OCI-LY7 (cell line): ENCODE measurements around the gene CASZ1. TPM values are rescaled to one million over a fixed set of nuclear protein-coding genes. Genes with fewer than 3 reads are reported as not detected.

Experiments
- BruUV-seq: library from RNA; stranded (reverse); fragments of 400-500 nt; replicated peaks from 2 replicates; lab custom pipeline; 2021; lab: Mats Ljungman, UMichigan
- CTCF ChIA-PET: fragments of 300-600 bp; sonication (Branson Sonifier 250); formaldehyde crosslinking; loops from one replicate; lab custom pipeline; 2022; ENCODE audit warnings: antibody characterized with exemption; ENCODE audit not compliant: unreplicated experiment; lab: Charles Lee
- POLR2A ChIA-PET: fragments of 300-600 bp; sonication (Branson Sonifier 250); formaldehyde crosslinking; loops from one replicate; lab custom pipeline; 2022; ENCODE audit warnings: antibody characterized with exemption; lab: Charles Lee
- DNase-seq: peaks from one replicate; pipeline ENCODE4 v3.0.0-alpha.2; 2015; ENCODE audit warnings: low spot score
- H2AFZ ChIP-seq: fragments of 200-600 bp; sonication (generic), shearing (Covaris generic); 2 replicates; pipeline ENCODE4 v1.6.1; 2014; ENCODE audit warnings: mild to moderate bottlenecking, antibody characterized with exemption, low read length, moderate library complexity
- H3K27ac ChIP-seq: fragments of 200-600 bp; sonication (generic); 2 replicates; pipeline ENCODE4 v1.5.1; 2014; ENCODE audit warnings: mixed run types, low read depth, mild to moderate bottlenecking, moderate library complexity, low read length, inconsistent platforms; ENCODE audit not compliant: poor library complexity, severe bottlenecking
- H3K36me3 ChIP-seq: fragments of 200-600 bp; sonication (generic); 2 replicates; pipeline ENCODE4 v1.6.1; 2014; ENCODE audit warnings: mild to moderate bottlenecking, antibody characterized with exemption, low read length, moderate library complexity, mixed read lengths; ENCODE audit not compliant: insufficient read depth
- H3K4me1 ChIP-seq: fragments of 200-600 bp; sonication (generic); 2 replicates; pipeline ENCODE4 v1.5.1; 2014; ENCODE audit warnings: mild to moderate bottlenecking, low read length; ENCODE audit not compliant: insufficient read depth, poor library complexity, severe bottlenecking
- H3K4me2 ChIP-seq: fragments of 200-600 bp; sonication (generic); 2 replicates; pipeline ENCODE4 v1.6.1; 2014; ENCODE audit warnings: mild to moderate bottlenecking, low read length
- H3K4me3 ChIP-seq: fragments of 200-600 bp; sonication (generic); 2 replicates; pipeline ENCODE4 v1.5.1; 2014; ENCODE audit warnings: mild to moderate bottlenecking, low read depth, low read length; ENCODE audit not compliant: poor library complexity, severe bottlenecking
- H3K79me2 ChIP-seq: fragments of 200-600 bp; sonication (generic); 2 replicates; pipeline ENCODE4 v1.6.1; 2016; ENCODE audit warnings: low read depth, mild to moderate bottlenecking, low read length, moderate library complexity, mixed read lengths; ENCODE audit not compliant: insufficient read depth
- H3K9me2 ChIP-seq: fragments of 200-600 bp; sonication (generic); 2 replicates; pipeline ENCODE4 v1.6.1; 2016; ENCODE audit warnings: mild to moderate bottlenecking, low read length, mixed read lengths; ENCODE audit not compliant: insufficient read depth
- H3K9me3 ChIP-seq: fragments of 200-600 bp; sonication (generic); 2 replicates; pipeline ENCODE4 v1.6.1; 2014; ENCODE audit warnings: mild to moderate bottlenecking, mixed run types, low read length, mixed read lengths
- H4K20me1 ChIP-seq: fragments of 200-600 bp; sonication (generic); 2 replicates; pipeline ENCODE4 v1.6.1; 2014; ENCODE audit warnings: mild to moderate bottlenecking, antibody characterized with exemption, low read length, moderate library complexity, mixed read lengths; ENCODE audit not compliant: insufficient read depth
- EZH2phosphoT487 ChIP-seq: fragments of 200-600 bp; sonication (generic); IDR thresholded peaks from 2 replicates; pipeline ENCODE4 v1.6.1; 2018; ENCODE audit warnings: low read depth, borderline replicate concordance, mild to moderate bottlenecking, mixed run types, antibody characterized with exemption, low read length, moderate library complexity, mixed read lengths
- intact Hi-C: fragments of 100-400 bp; cut with micrococcal nuclease; formaldehyde crosslinking; loops from one replicate; pipeline ENCODE4 v1.10.0; 2022; ENCODE audit not compliant: unreplicated experiment
- total RNA-seq, 2 experiments: library from RNA; depleted of rRNA in 1 of 2; stranded (reverse); fragments of >200 nt in 1 of 2; shearing (Covaris generic) in 1 of 2; gene quantifications; 2 replicates each; pipeline ENCODE4 v1.2.3, GENCODE V29; 2014 to 2022
- TF ChIP-seq, protein P1 (sequence below): fragments of 200-600 bp; sonication (generic); conservative IDR thresholded peaks from 2 replicates; pipeline ENCODE4 v1.5.1; 2014; ENCODE audit warnings: mild to moderate bottlenecking, antibody characterized with exemption, low read length, moderate library complexity, mixed read lengths

The CASZ1 gene
- total RNA-seq, 2 experiments from 2014 or later = 3.3 to 3.9 TPM

DNA sequence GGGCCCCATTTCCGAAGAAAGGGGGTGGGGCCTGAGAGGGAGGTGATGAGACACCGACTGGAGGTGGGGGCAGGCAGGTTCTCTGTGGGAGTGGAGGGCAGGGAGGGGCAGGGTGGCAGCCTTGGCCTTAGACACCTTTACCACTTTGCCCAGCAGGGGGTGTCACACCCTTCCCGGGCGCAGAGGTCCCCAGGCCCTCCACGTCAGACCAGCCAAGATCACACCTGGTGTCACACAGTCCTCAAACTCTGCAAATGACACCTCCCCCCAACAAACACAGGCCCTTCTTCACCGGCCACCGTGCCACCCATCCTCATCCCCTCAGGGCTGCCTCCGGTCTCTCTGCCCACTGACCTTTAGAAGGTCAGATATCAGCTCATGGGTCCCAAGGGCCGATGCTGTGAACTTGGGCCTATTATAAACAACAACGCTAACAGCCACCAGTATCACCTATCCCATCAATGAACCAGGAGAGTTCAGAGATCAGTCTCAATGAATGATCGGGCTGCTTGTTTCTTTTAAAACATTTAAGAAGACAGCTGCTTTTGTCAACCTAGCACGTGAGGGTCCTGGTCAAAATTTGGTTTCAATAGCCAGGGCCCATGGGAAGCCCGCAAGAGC, 103.9 kb downstream of the CASZ1 start:
- H4K20me1 ChIP-seq = no peaks in the 10 kb centered on the region
- peak; percentile 82 for DNase-seq
- H3K36me3 ChIP-seq = no peaks in the 10 kb centered on the region
- H3K4me3 ChIP-seq = no peak overlapping the region
- ChIA-PET POLR2A (no interaction called here), CTCF (no interaction called here)
- BruUV-seq = no TSS peak
- no peak for TF ChIP-seq EZH2phosphoT487
- TF ChIP-seq, protein P1, sequence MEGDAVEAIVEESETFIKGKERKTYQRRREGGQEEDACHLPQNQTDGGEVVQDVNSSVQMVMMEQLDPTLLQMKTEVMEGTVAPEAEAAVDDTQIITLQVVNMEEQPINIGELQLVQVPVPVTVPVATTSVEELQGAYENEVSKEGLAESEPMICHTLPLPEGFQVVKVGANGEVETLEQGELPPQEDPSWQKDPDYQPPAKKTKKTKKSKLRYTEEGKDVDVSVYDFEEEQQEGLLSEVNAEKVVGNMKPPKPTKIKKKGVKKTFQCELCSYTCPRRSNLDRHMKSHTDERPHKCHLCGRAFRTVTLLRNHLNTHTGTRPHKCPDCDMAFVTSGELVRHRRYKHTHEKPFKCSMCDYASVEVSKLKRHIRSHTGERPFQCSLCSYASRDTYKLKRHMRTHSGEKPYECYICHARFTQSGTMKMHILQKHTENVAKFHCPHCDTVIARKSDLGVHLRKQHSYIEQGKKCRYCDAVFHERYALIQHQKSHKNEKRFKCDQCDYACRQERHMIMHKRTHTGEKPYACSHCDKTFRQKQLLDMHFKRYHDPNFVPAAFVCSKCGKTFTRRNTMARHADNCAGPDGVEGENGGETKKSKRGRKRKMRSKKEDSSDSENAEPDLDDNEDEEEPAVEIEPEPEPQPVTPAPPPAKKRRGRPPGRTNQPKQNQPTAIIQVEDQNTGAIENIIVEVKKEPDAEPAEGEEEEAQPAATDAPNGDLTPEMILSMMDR = peak; percentile 79
- no peaks in the 10 kb centered on the region for H3K79me2 ChIP-seq
- H3K4me1 ChIP-seq = peaks cover 9% of the 10 kb centered on the region
- H3K27ac ChIP-seq = no peak overlapping the region
- H3K9me2 ChIP-seq = no peaks in the 10 kb centered on the region
- intact Hi-C loops = loop anchor here (1.0 to 5.0 kb wide), 3 partner anchors 174 to 248 kb away; no protein-coding TSS in a partner anchor
- no peak overlapping the region for H2AFZ ChIP-seq
- H3K4me2 ChIP-seq = peak overlapping the region; percentile 72
- H3K9me3 ChIP-seq = no peaks in the 10 kb centered on the region

DNA sequence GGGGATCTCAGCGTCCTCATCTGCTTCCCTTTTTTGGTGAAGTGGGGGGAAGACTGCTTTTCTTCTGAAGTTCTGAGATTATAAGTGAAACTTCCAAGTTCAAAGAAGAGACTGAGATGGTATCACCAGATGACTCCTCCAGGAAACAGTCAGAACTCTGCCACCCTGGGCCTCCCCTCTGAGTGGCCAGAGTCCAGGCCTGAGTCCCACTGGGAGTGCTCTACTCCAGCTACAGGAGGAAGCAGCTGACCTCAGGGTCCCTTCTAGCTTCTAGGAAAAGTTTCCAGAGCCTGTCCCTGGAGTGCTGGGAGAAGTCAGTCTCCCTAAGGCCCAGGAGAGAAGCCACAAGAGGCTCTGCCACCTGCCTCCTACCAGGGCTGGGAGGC, 104.7 kb downstream of the CASZ1 start:
- POLR2A ChIA-PET = no interaction called here
- intact Hi-C loops = loop anchor here (1.0 to 5.0 kb wide), 3 partner anchors 175 to 249 kb away; no protein-coding TSS in a partner anchor

More for the DNA sequence above, 104.7 kb downstream of the CASZ1 start:
- Histone ChIP-seq H3K36me3 (no peaks in the 10 kb centered on the region), H3K27ac (no peak overlapping the region), H4K20me1 (no peaks in the 10 kb centered on the region), H3K4me3 (no peak overlapping the region), H3K4me2 (no peak overlapping the region), H2AFZ (no peak overlapping the region), H3K9me2 (no peaks in the 10 kb centered on the region), H3K4me1 (peaks cover 9% of the 10 kb centered on the region), H3K79me2 (no peaks in the 10 kb centered on the region), H3K9me3 (no peaks in the 10 kb centered on the region)
- CTCF ChIA-PET = no interaction called here
- DNase-seq = no peak
- TF ChIP-seq, protein P1 = no peak
- no peak for TF ChIP-seq EZH2phosphoT487
- no TSS peak for BruUV-seq
